PC-9 (cell line): ENCODE data around the gene FFAR4. TPM values are rescaled to one million over a fixed set of nuclear protein-coding genes. Genes with fewer than 3 reads are reported as not detected.
"Not testable (repeated sequence)": the region's sequence is repeated elsewhere in the genome, so short reads cannot be mapped to it uniquely, and the experiment has no call there.

ENCODE experiments used
- BruUV-seq: library from RNA; stranded (reverse); fragments of 400-500 nt; replicated peaks from 2 replicates; lab custom pipeline; 2021; lab: Mats Ljungman, UMichigan
- CTCF ChIA-PET: fragments of 300-600 bp; sonication (Branson Sonifier 250); formaldehyde crosslinking; loops from one replicate; lab custom pipeline; 2022; ENCODE audit warnings: antibody characterized with exemption; lab: Charles Lee
- POLR2A ChIA-PET: fragments of 300-600 bp; sonication (Branson Sonifier 250); formaldehyde crosslinking; loops from one replicate; lab custom pipeline; 2022; ENCODE audit warnings: antibody characterized with exemption; ENCODE audit not compliant: unreplicated experiment; lab: Charles Lee
- DNase-seq, 2 experiments: peaks; one replicate each; pipeline versions ENCODE4 v3.0.0 to v3.0.0-alpha.2; 2015 to 2022; ENCODE audit warnings: mixed read lengths in 1 of 2
- H2AFZ ChIP-seq: fragments of 200-600 bp; sonication (generic); 2 replicates; pipeline ENCODE4 v1.8.1; 2017; ENCODE audit warnings: antibody characterized with exemption
- H3F3A ChIP-seq: fragments of 200-600 bp; sonication (generic); 2 replicates; pipeline ENCODE4 v1.8.1; 2017; ENCODE audit warnings: antibody characterized with exemption, mild to moderate bottlenecking, low read depth; ENCODE audit not compliant: insufficient read depth
- H3K27ac ChIP-seq: fragments of 200-600 bp; sonication (generic); 2 replicates; pipeline ENCODE4 v1.6.1; 2016; ENCODE audit warnings: mixed run types
- H3K27me3 ChIP-seq: fragments of 200-600 bp; sonication (generic); 2 replicates; pipeline ENCODE4 v1.6.1; 2016; ENCODE audit warnings: low read depth, mixed run types; ENCODE audit not compliant: insufficient read depth
- H3K36me3 ChIP-seq: fragments of 200-600 bp; sonication (generic); 2 replicates; pipeline ENCODE4 v1.6.1; 2016; ENCODE audit warnings: low read depth, mixed run types
- H3K4me1 ChIP-seq: fragments of 200-600 bp; sonication (generic); replicated peaks from 2 replicates; pipeline ENCODE4 v1.6.1; 2016; ENCODE audit warnings: mixed run types; ENCODE audit not compliant: insufficient read depth
- H3K4me2 ChIP-seq: fragments of 200-600 bp; sonication (generic); 2 replicates; pipeline ENCODE4 v1.6.1; 2017; ENCODE audit warnings: mixed run types
- H3K4me3 ChIP-seq: fragments of 200-600 bp; sonication (generic); 2 replicates; pipeline ENCODE4 v1.6.1; 2016; ENCODE audit warnings: mixed run types
- H3K79me2 ChIP-seq: fragments of 200-600 bp; sonication (generic); 2 replicates; pipeline ENCODE4 v1.6.1; 2017; ENCODE audit warnings: low read depth, mixed run types
- H3K9me2 ChIP-seq: fragments of 200-600 bp; sonication (generic); 2 replicates; pipeline ENCODE4 v1.8.1; 2017; ENCODE audit warnings: mild to moderate bottlenecking; ENCODE audit not compliant: insufficient read depth
- H3K9me3 ChIP-seq: fragments of 200-600 bp; sonication (generic); 2 replicates; pipeline ENCODE4 v1.8.1; 2016; ENCODE audit warnings: low read depth; ENCODE audit not compliant: insufficient read depth
- H4K20me1 ChIP-seq: fragments of 200-600 bp; sonication (generic); 2 replicates; pipeline ENCODE4 v1.8.1; 2017; ENCODE audit not compliant: insufficient read depth
- CTCF ChIP-seq: fragments of 200-600 bp; sonication (generic); conservative IDR thresholded peaks from 2 replicates; pipeline ENCODE4 v1.6.1; 2017; ENCODE audit warnings: mixed run types, antibody characterized with exemption, mild to moderate bottlenecking, moderate library complexity
- EZH2 ChIP-seq: fragments of 200-600 bp; sonication (generic); IDR thresholded peaks from 2 replicates; pipeline ENCODE4 v1.8.0; 2017; ENCODE audit warnings: antibody characterized with exemption, low read depth
- intact Hi-C: fragments of 100-400 bp; cut with micrococcal nuclease; formaldehyde crosslinking; loops from one replicate; pipeline ENCODE4 v1.10.0; 2022; ENCODE audit not compliant: unreplicated experiment
- total RNA-seq: library from RNA; stranded (reverse); gene quantifications from 2 replicates; pipeline ENCODE4 v1.2.3, GENCODE V29; 2021

The FFAR4 gene
- total RNA-seq, 1 experiment from 2014 or later: not detected

GRCh38 chr10:93541402-93542357 lies 24.8 kb upstream of the FFAR4 start:
- H3F3A ChIP-seq: no peaks in the 10 kb centered on the region
- no peaks in the 10 kb centered on the region for H4K20me1 ChIP-seq
- intact Hi-C loops: loop anchor here (1.0 kb wide), 1 partner anchor 139 kb away; no protein-coding TSS in a partner anchor
- H3K4me1 ChIP-seq: no peaks in the 10 kb centered on the region
- no peaks in the 10 kb centered on the region for H3K9me2 ChIP-seq
- TF ChIP-seq CTCF (peak; percentile 62), EZH2 (no peak)
- H3K4me2 ChIP-seq: no peak overlapping the region
- no peaks in the 10 kb centered on the region for H3K79me2 ChIP-seq
- DNase-seq: peak in 1 of 2 experiments; percentile 44
- H3K27me3 ChIP-seq: no peaks in the 10 kb centered on the region
- ChIA-PET POLR2A (no interaction called here), CTCF (no interaction called here)
- H3K4me3 ChIP-seq: no peak overlapping the region
- H2AFZ ChIP-seq: no peak overlapping the region
- H3K36me3 ChIP-seq: no peaks in the 10 kb centered on the region
- no TSS peak for BruUV-seq
- H3K9me3 ChIP-seq: no peaks in the 10 kb centered on the region
- H3K27ac ChIP-seq: no peak overlapping the region

GRCh38 chr10:93542358-93542791 lies 24.1 kb upstream of the FFAR4 start:
- no peak overlapping the region for H2AFZ ChIP-seq

GRCh38 chr10:93546995-93547394 lies 19.5 kb upstream of the FFAR4 start:
- DNase-seq, H3K4me2 ChIP-seq, H3K4me3 ChIP-seq, H3K79me2 ChIP-seq, POLR2A ChIA-PET, H3K36me3 ChIP-seq, H3K9me2 ChIP-seq, H4K20me1 ChIP-seq, H3K9me3 ChIP-seq, H3K27me3 ChIP-seq, CTCF ChIA-PET, H2AFZ ChIP-seq, BruUV-seq: not testable (repeated sequence)
- intact Hi-C loops: loop anchor here (5.0 kb wide), 1 partner anchor 270 kb away; no protein-coding TSS in a partner anchor
- H3F3A ChIP-seq: peaks cover 22% of the 10 kb centered on the region; the same call in 1 of the 2 replicates
- peaks cover 21% of the 10 kb centered on the region for H3K4me1 ChIP-seq
- peak overlapping the region; percentile 91; the same call in 1 of the 2 replicates for H3K27ac ChIP-seq

More at GRCh38 chr10:93542358-93542791, 24.1 kb upstream of the FFAR4 start:
- Histone ChIP-seq H3K4me1 (peaks cover 3% of the 10 kb centered on the region), H3F3A (peaks cover 1% of the 10 kb centered on the region; the same call in 1 of the 2 replicates), H3K27ac (no peak overlapping the region), H3K4me3 (no peak overlapping the region), H3K9me3 (no peaks in the 10 kb centered on the region), H3K79me2 (no peaks in the 10 kb centered on the region), H3K36me3 (no peaks in the 10 kb centered on the region), H3K27me3 (no peaks in the 10 kb centered on the region), H4K20me1 (no peaks in the 10 kb centered on the region), H3K4me2 (no peak overlapping the region), H3K9me2 (no peaks in the 10 kb centered on the region)
- CTCF ChIA-PET: interaction anchor here (0.7 kb wide), 1 partner anchor 37 kb away, joined by 3 read pairs; no protein-coding TSS in a partner anchor
- no peak for TF ChIP-seq CTCF
- TF ChIP-seq EZH2: no peak
- DNase-seq: no peak
- intact Hi-C loops: loop anchor here (1.0 kb wide), 1 partner anchor 138 kb away; no protein-coding TSS in a partner anchor
- BruUV-seq: no TSS peak
- POLR2A ChIA-PET: no interaction called here
